GM12878 (cell line): ENCODE results near the gene ACVR1.
"Not testable (repeated sequence)": the region's sequence is repeated elsewhere in the genome, so short reads cannot be mapped to it uniquely, and the experiment has no call there.

Source experiments
- EZH2 ChIP-seq: IDR thresholded peaks from 2 replicates; pipeline ENCODE4 v1.6.1; 2012; ENCODE audit warnings: low read depth, mild to moderate bottlenecking, control low read depth, inconsistent platforms, low read length, borderline replicate concordance; ENCODE audit not compliant: control insufficient read depth
- MLLT1 ChIP-seq: fragments of 450-650 bp; IDR thresholded peaks from 2 replicates; pipeline ENCODE4 v1.6.1; 2016; ENCODE audit warnings: mild to moderate bottlenecking
- SMC3 ChIP-seq: IDR thresholded peaks from 2 replicates; pipeline ENCODE4 v1.6.1; 2011; ENCODE audit warnings: low read length, improper control_type of control experiment, borderline replicate concordance

DNA sequence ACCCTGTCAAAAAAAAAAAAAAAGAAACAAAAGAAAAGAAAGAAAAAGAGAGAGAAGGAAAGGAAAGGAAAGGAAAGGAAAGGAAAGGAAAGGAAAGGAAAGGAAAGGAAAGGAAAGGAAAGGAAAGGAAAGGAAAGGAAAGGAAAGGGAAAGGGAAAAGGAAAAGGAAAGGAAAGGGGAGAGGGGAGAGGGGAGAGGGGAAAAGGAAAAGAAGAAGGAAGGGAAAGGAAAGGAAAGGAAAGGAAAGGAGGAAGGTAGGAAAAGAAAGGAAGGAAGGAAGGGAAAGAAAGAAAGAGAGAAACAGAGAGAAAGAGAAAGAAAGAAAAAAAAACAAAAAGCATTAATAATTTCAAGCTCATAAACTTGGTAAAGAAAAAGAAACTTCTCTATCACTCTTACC lies 49.5 kb downstream of the ACVR1 start:
- TF ChIP-seq MLLT1, EZH2, SMC3: not testable (repeated sequence)
